MCF 10A (cell line): ENCODE results near the gene SRCIN1. TPM values are rescaled to one million over a fixed set of nuclear protein-coding genes. Genes with fewer than 3 reads are reported as not detected.

Experiments used
- BruUV-seq: library from RNA; stranded (reverse); fragments of 400-500 nt; replicated peaks from 2 replicates; lab custom pipeline; 2021; lab: Mats Ljungman, UMichigan
- CTCF ChIA-PET: fragments of 300-600 bp; sonication (Branson Sonifier 250); formaldehyde crosslinking; extraction: SDS; loops from one replicate; lab custom pipeline; 2021; ENCODE audit warnings: antibody characterized with exemption, inconsistent platforms; lab: Yijun Ruan, JAX
- POLR2A ChIA-PET: fragments of 300-600, 350-650 bp; sonication (Branson Sonifier 250); formaldehyde crosslinking; extraction: SDS; loops from one replicate; lab custom pipeline; 2020; ENCODE audit warnings: antibody characterized with exemption, inconsistent platforms; lab: Yijun Ruan, JAX
- DNase-seq: peaks from one replicate; pipeline ENCODE4 v3.0.0-alpha.2; 2018; ENCODE audit not compliant: unreplicated experiment
- H3K27ac Mint-ChIP-seq: one replicate; pipeline ENCODE4 v1.8.0; 2022; ENCODE audit warnings: mild to moderate bottlenecking, low read depth, mixed read lengths; ENCODE audit not compliant: unreplicated experiment
- H3K27me3 Mint-ChIP-seq: one replicate; pipeline ENCODE4 v1.8.0; 2022; ENCODE audit warnings: mixed read lengths; ENCODE audit not compliant: insufficient read depth, unreplicated experiment
- H3K36me3 Mint-ChIP-seq: one replicate; pipeline ENCODE4 v1.8.0; 2022; ENCODE audit warnings: mild to moderate bottlenecking, moderate library complexity, mixed read lengths; ENCODE audit not compliant: insufficient read depth, unreplicated experiment
- H3K4me1 Mint-ChIP-seq: one replicate; pipeline ENCODE4 v1.8.0; 2022; ENCODE audit warnings: mixed read lengths; ENCODE audit not compliant: insufficient read depth, unreplicated experiment
- H3K4me3 Mint-ChIP-seq: one replicate; pipeline ENCODE4 v1.8.0; 2022; ENCODE audit warnings: mild to moderate bottlenecking, moderate library complexity, mixed read lengths; ENCODE audit not compliant: unreplicated experiment
- H3K9me3 Mint-ChIP-seq: one replicate; pipeline ENCODE4 v1.8.0; 2022; ENCODE audit warnings: mixed read lengths; ENCODE audit not compliant: unreplicated experiment
- intact Hi-C: fragments of 100-400 bp; cut with micrococcal nuclease; formaldehyde crosslinking; loops from 2 replicates; pipeline ENCODE4 v1.14.1; 2022
- total RNA-seq: library from RNA; stranded (reverse); gene quantifications from 2 replicates; pipeline ENCODE4 v1.2.3, GENCODE V29; 2022
- TF ChIP-seq, protein P1 (sequence below): fragments of 200-600 bp; IDR thresholded peaks from one replicate; pipeline ENCODE4 v1.8.0; 2022; ENCODE audit warnings: antibody characterized with exemption, mild to moderate bottlenecking; ENCODE audit not compliant: unreplicated experiment

The SRCIN1 gene
- total RNA-seq, 1 experiment from 2014 or later = 5.7 TPM

DNA sequence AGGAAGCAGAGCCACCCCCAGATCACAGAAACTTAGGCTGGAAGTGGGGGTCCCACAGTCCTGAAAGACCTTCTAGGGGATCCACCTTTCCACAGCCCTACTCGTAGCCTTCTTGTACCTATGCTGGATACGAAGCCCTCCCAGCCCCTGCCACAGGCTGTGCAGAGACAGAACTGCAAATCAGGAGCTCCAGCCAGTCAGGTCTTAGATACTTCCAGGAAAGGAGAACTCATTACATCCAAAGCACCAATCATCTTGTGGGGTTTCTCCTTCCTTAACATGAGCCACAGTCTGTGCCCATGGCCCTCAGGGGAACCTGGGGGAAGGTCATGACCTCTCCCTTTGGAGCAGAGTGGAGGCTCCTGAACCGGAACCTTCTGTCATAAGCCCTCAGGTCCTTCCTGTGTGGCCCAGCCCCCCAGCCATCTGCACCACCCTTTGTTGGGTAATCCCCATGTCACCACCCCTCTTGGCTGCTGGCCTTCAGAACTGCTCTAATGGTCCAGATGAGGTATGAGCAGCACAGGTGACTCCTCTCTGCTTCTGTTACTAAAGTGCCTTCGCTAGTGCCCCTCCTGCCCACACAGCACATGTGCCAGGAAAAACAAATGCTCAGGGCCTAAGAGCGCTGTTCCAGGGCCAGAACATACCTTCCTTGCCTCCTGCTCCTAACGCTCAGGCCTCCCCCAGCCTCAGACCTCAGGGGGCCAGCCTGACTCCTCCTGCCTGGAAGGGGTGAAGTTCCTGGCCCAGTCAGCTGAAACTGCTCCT lies 14.6 kb downstream of the SRCIN1 start:
- Mint-ChIP-seq H3K27me3 (peaks cover 20% of the 10 kb centered on the region), H3K27ac (no peak overlapping the region), H3K36me3 (no peaks in the 10 kb centered on the region), H3K9me3 (no peaks in the 10 kb centered on the region), H3K4me3 (no peak overlapping the region), H3K4me1 (peaks cover 18% of the 10 kb centered on the region)
- no TSS peak for BruUV-seq
- DNase-seq = peak; percentile 83
- intact Hi-C loops = no loop called here
- ChIA-PET POLR2A (no interaction called here), CTCF (interaction anchor here (1.8 kb wide), 1 partner anchor 33 kb away, joined by 6 read pairs; no protein-coding TSS in a partner anchor)
- TF ChIP-seq, protein P1, sequence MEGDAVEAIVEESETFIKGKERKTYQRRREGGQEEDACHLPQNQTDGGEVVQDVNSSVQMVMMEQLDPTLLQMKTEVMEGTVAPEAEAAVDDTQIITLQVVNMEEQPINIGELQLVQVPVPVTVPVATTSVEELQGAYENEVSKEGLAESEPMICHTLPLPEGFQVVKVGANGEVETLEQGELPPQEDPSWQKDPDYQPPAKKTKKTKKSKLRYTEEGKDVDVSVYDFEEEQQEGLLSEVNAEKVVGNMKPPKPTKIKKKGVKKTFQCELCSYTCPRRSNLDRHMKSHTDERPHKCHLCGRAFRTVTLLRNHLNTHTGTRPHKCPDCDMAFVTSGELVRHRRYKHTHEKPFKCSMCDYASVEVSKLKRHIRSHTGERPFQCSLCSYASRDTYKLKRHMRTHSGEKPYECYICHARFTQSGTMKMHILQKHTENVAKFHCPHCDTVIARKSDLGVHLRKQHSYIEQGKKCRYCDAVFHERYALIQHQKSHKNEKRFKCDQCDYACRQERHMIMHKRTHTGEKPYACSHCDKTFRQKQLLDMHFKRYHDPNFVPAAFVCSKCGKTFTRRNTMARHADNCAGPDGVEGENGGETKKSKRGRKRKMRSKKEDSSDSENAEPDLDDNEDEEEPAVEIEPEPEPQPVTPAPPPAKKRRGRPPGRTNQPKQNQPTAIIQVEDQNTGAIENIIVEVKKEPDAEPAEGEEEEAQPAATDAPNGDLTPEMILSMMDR = no peak

DNA sequence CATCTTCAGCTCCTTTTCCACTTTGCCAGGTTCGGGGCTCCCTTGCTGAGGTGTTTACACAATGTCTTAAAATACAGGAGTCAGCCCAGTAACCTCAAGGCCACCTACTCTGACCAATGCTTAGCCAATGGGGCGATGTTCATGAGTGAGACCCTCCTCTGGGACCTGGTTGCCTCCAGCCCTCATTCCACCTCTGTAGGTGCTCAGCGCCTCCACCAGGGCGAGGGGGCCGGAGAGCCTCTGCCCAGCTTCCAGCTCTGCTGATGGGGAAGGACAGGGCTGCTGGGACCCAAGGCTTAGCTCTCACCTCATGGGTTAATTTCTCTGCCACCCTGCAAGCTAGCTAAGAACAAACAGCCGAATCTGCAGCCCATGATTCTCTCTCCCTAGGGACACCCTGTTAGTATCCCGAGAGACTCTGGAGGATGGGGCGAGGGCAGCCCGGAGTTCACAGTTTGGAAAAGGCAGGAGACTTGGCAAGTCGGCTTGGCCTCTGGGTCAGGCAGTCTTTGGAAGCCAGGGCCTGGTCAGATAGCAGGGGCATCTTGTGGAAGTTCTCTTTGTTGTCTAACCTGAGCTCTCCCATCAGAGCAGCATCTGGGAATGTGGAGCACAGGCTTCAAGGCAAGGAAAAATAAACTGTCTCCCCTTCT lies 16.2 kb downstream of the SRCIN1 start:
- no peaks in the 10 kb centered on the region for H3K9me3 Mint-ChIP-seq
- H3K4me1 Mint-ChIP-seq = peaks cover 24% of the 10 kb centered on the region
- intact Hi-C loops = no loop called here
- peaks cover 12% of the 10 kb centered on the region for H3K27me3 Mint-ChIP-seq
- POLR2A ChIA-PET = interaction anchor here (0.9 kb wide), 2 partner anchors 9 to 31 kb away, joined by 3 to 4 read pairs; no protein-coding TSS in a partner anchor
- H3K4me3 Mint-ChIP-seq = no peak overlapping the region
- CTCF ChIA-PET = interaction anchor here (0.6 to 0.9 kb wide), 2 partner anchors 32 to 197 kb away, joined by 3 to 4 read pairs; no protein-coding TSS in a partner anchor
- H3K27ac Mint-ChIP-seq = no peak overlapping the region
- DNase-seq = no peak
- BruUV-seq = no TSS peak
- TF ChIP-seq, protein P1 = no peak
- H3K36me3 Mint-ChIP-seq = no peaks in the 10 kb centered on the region

DNA sequence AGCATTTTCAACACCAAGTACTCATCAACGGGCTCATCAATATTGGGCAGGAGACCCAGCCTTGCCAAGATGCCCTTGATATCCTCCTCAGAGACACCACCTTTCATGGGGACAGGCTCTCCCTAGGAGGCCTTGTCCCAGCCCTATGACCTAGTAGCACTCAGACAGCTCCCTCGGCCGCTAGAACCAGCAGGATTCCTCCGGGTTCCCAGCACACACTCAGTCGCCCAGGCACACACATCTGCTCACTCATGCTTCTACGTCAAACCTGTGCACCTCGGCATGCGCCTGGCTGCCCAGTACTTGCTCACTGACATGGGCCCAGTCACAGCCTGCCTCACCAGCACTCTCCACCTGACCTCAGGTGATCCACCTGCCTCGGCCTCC lies 17.0 kb downstream of the SRCIN1 start:
- no peak overlapping the region for H3K4me3 Mint-ChIP-seq
- TF ChIP-seq, protein P1 = no peak
- H3K36me3 Mint-ChIP-seq = no peaks in the 10 kb centered on the region
- peaks cover 12% of the 10 kb centered on the region for H3K27me3 Mint-ChIP-seq
- POLR2A ChIA-PET = no interaction called here
- H3K9me3 Mint-ChIP-seq = no peaks in the 10 kb centered on the region
- H3K27ac Mint-ChIP-seq = no peak overlapping the region
- intact Hi-C loops = no loop called here
- CTCF ChIA-PET = interaction anchor here (0.6 to 1.1 kb wide), 2 partner anchors 22 to 196 kb away, joined by 3 to 8 read pairs; no protein-coding TSS in a partner anchor
- H3K4me1 Mint-ChIP-seq = peaks cover 31% of the 10 kb centered on the region
- DNase-seq = no peak
- BruUV-seq = no TSS peak
